HL-60 (cell line): ENCODE data around the gene KLHL25.

Experiments
- DNase-seq, 2 experiments: peaks; one replicate each; pipeline ENCODE4 v3.0.0-alpha.2; 2010 to 2020; ENCODE audit warnings: low read depth in 1 of 2, low spot score in 1 of 2
- H3K27ac ChIP-seq: fragments of 250-450 bp; sonication (Bioruptor Pico); replicated peaks from 2 replicates; pipeline ENCODE4 v1.5.1; 2020; ENCODE audit warnings: mild to moderate bottlenecking, moderate library complexity
- H3K27me3 ChIP-seq: fragments of 250-450 bp; sonication (Bioruptor Pico); 2 replicates; pipeline ENCODE4 v1.5.1; 2021; ENCODE audit warnings: mild to moderate bottlenecking, moderate library complexity; ENCODE audit not compliant: insufficient read depth, poor library complexity, severe bottlenecking
- H3K4me3 ChIP-seq: replicated peaks from 2 replicates; pipeline ENCODE4 v1.5.1; 2011; ENCODE audit warnings: mild to moderate bottlenecking, control low read depth, low read length; ENCODE audit not compliant: insufficient read depth
- CTCF ChIP-seq: IDR thresholded peaks from one replicate; pipeline ENCODE4 v1.5.1; 2011; ENCODE audit warnings: low read length, control low read depth, inconsistent platforms; ENCODE audit not compliant: insufficient read depth
- GABPA ChIP-seq: IDR thresholded peaks from 2 replicates; pipeline ENCODE4 v1.6.1; 2012; ENCODE audit warnings: low read depth
- POLR2AphosphoS5 ChIP-seq: IDR thresholded peaks from 2 replicates; pipeline ENCODE4 v1.6.1; 2012; ENCODE audit warnings: low read depth
- REST ChIP-seq: IDR thresholded peaks from 2 replicates; pipeline ENCODE4 v1.6.1; 2012; ENCODE audit warnings: low read depth; ENCODE audit not compliant: insufficient replicate concordance
- SPI1 ChIP-seq: IDR thresholded peaks from 2 replicates; pipeline ENCODE4 v1.6.1; 2012; ENCODE audit warnings: low read depth, mild to moderate bottlenecking, borderline replicate concordance

KLHL25 gene

GRCh38 chr15:85748729-85749128 is 46.0 kb downstream of the KLHL25 start:
- TF ChIP-seq GABPA: no peak
- no peak for TF ChIP-seq CTCF
- no peak for TF ChIP-seq REST
- TF ChIP-seq SPI1: no peak
- TF ChIP-seq POLR2AphosphoS5: no peak
- no peak for DNase-seq
- Histone ChIP-seq H3K27ac (no peak overlapping the region), H3K27me3 (no peaks in the 10 kb centered on the region), H3K4me3 (no peak overlapping the region)

- H3K27ac ChIP-seq: no peak overlapping the region
- no peak for DNase-seq
- TF ChIP-seq REST (no peak), CTCF (no peak), POLR2AphosphoS5 (no peak), SPI1 (no peak), GABPA (no peak)
- H3K27me3 ChIP-seq: no peaks in the 10 kb centered on the region
- H3K4me3 ChIP-seq: no peak overlapping the region
Measured at GRCh38 chr15:85748176-85748575, 46.5 kb downstream of the KLHL25 start.

GRCh38 chr15:85746641-85747040 is 48.1 kb downstream of the KLHL25 start:
- TF ChIP-seq GABPA (no peak), POLR2AphosphoS5 (no peak), CTCF (no peak), SPI1 (no peak), REST (no peak)
- H3K4me3 ChIP-seq: no peak overlapping the region
- H3K27me3 ChIP-seq: no peaks in the 10 kb centered on the region
- no peak overlapping the region for H3K27ac ChIP-seq
- no peak for DNase-seq
